C4-2B (cell line): ENCODE results near the gene BTAF1.

ENCODE experiments used
- H3K27ac ChIP-seq: fragments of 450-650 bp; 2 replicates; pipeline ENCODE4 v1.5.1; 2017
- CTCF ChIP-seq: fragments of 450-650 bp; conservative IDR thresholded peaks from 2 replicates; pipeline ENCODE4 v1.5.1; 2017; ENCODE audit warnings: mild to moderate bottlenecking
- ZFX ChIP-seq: fragments of 450-650 bp; IDR thresholded peaks from 2 replicates; pipeline ENCODE4 v1.6.1; 2017

The BTAF1 gene

GRCh38 chr10:91923371-91924211 is at the start of gene BTAF1:
Gene BTAF1 (plus strand): TSS chr10:91923770. CDS start chr10:91924077, 307 bp downstream.
- peak; percentile 97 for TF ChIP-seq ZFX
- no peak for TF ChIP-seq CTCF
- H3K27ac ChIP-seq = peak within 1 kb of the TSS; percentile 86

GRCh38 chr10:91875156-91875555 is 48.4 kb upstream of the BTAF1 start:
- TF ChIP-seq ZFX (no peak), CTCF (no peak)
- no peak overlapping the region for H3K27ac ChIP-seq

GRCh38 chr10:91875779-91876178 is 47.8 kb upstream of the BTAF1 start:
- TF ChIP-seq CTCF (no peak), ZFX (no peak)
- H3K27ac ChIP-seq = no peak overlapping the region

- TF ChIP-seq CTCF (no peak), ZFX (no peak)
- no peak overlapping the region for H3K27ac ChIP-seq
These were observed 43.9 kb upstream of the BTAF1 start for GRCh38 chr10:91879515-91880170.

GRCh38 chr10:91880310-91880709 is 43.3 kb upstream of the BTAF1 start:
- no peak; the same call in 1 of the 2 replicates for TF ChIP-seq CTCF
- no peak for TF ChIP-seq ZFX
- no peak overlapping the region for H3K27ac ChIP-seq

GRCh38 chr10:91883549-91884444 is 39.8 kb upstream of the BTAF1 start:
- no peak for TF ChIP-seq CTCF
- no peak for TF ChIP-seq ZFX
- no peak overlapping the region for H3K27ac ChIP-seq
